Testis (tissue), 2 donors: ENCODE data around the gene HMG20B.

Source experiments
- POLR2A ChIP-seq: fragments of 450-650 bp; IDR thresholded peaks from one replicate; pipeline ENCODE4 v1.6.1; 2017; ENCODE audit warnings: antibody characterized with exemption, mild to moderate bottlenecking, moderate library complexity
- TF ChIP-seq, protein P1 (sequence below), 3 experiments: fragments of 450-650 bp in 2 of 3; fragments of 200-600 bp in 1 of 3; sonication (generic) in 1 of 3; IDR thresholded peaks; one replicate each; pipeline ENCODE4 v1.5.1; 2016 to 2019; ENCODE audit warnings: antibody characterized with exemption in 3 of 3, mild to moderate bottlenecking in 2 of 3, moderate library complexity in 1 of 3

DNA sequence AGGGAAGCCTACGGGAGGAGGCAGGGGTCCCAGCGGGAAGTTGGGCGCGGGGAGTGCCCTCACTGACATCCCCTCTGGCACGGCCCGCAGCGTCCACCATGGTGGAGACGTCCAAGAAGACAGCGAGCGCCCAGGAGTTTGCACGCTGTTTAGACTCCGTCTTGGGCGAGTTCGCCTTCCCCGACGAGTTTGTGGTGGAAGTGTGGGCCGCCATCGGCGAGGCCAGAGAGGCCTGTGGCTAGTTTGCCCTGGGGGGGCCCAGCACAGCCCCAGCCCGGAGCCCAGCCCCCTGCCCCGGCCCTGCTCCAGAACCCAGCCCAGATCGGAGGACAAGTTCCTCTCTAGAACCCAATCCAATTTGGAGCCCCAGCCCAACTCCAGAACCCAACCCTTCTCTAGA, 17.2 kb downstream of the HMG20B start:
- TF ChIP-seq, protein P1, sequence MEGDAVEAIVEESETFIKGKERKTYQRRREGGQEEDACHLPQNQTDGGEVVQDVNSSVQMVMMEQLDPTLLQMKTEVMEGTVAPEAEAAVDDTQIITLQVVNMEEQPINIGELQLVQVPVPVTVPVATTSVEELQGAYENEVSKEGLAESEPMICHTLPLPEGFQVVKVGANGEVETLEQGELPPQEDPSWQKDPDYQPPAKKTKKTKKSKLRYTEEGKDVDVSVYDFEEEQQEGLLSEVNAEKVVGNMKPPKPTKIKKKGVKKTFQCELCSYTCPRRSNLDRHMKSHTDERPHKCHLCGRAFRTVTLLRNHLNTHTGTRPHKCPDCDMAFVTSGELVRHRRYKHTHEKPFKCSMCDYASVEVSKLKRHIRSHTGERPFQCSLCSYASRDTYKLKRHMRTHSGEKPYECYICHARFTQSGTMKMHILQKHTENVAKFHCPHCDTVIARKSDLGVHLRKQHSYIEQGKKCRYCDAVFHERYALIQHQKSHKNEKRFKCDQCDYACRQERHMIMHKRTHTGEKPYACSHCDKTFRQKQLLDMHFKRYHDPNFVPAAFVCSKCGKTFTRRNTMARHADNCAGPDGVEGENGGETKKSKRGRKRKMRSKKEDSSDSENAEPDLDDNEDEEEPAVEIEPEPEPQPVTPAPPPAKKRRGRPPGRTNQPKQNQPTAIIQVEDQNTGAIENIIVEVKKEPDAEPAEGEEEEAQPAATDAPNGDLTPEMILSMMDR (IDR thresholded peaks at IDR 0.05): no peak
- no peak for TF ChIP-seq POLR2A
